ENCODE results near the gene PRKAG2.

The PRKAG2 gene

DNA sequence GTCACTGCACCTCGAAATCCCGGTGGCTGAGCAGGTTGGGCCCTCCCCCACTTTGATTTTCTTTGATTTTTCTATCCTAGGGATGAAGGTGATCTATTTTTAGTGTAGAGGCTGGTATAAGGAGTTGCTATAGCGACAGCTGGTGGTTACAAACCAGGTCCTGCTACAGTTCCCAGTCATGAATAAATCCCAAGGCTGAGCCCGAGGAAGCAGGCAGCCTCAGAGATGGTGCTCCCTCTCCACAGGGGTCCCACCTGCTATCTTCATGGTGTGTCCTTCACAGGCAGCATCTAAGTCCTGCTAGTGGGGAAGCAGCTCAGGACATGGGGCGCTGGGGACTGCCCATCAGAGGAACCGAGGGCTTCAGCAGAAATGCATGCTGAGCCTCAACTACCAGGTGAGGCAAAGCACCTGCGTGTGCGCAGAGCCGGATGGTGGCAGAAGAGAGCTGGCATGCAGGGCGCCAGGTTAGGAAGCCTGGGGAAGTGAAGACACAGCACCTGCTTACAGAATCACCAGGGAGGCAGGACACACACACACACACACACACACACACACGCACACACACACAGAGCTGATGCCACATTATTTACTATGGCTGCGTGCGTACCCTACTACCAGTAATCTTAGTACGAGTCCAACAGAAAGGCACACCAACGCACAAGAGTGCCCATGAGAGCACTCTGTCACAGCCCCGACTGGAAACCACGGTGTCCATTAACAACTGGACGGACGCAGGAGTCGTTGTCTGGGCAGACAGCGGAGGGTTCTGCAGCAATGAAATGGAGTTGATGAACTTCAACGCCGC, 150.9 kb downstream of the PRKAG2 start:
- ChIA-PET CTCF (interaction anchor here (1.4 to 2.0 kb wide), 2 partner anchors 10 to 357 kb away, joined by 3 to 7 read pairs; no protein-coding TSS in a partner anchor), POLR2A (no interaction called here)
- no peak for DNase-seq (ENCODE audit: extremely low spot score)
- TF ChIP-seq CTCF (IDR thresholded peaks at IDR 0.05; ENCODE audit: control extremely low read depth, extremely low read depth, low read depth, missing control alignments), result no peak

GRCh38 chr7:151724920-151725584, 151.9 kb downstream of the PRKAG2 start:
- no peak for TF ChIP-seq CTCF (IDR thresholded peaks at IDR 0.05; ENCODE audit: control extremely low read depth, extremely low read depth, low read depth, missing control alignments)
- CTCF ChIA-PET, result interaction anchor here (1.4 kb wide), 1 partner anchor 11 kb away, joined by 3 read pairs; no protein-coding TSS in a partner anchor
- POLR2A ChIA-PET, result no interaction called here
- no peak for DNase-seq (ENCODE audit: extremely low spot score)

GRCh38 chr7:151724250-151724915, 152.5 kb downstream of the PRKAG2 start:
- TF ChIP-seq CTCF (IDR thresholded peaks at IDR 0.05; ENCODE audit: control extremely low read depth, extremely low read depth, low read depth, missing control alignments), result no peak
- CTCF ChIA-PET, result no interaction called here

GRCh38 chr7:151723321-151723720, 153.6 kb downstream of the PRKAG2 start:
- no peak for DNase-seq (ENCODE audit: extremely low spot score)
- ChIA-PET POLR2A (no interaction called here), CTCF (interaction anchor here (1.0 kb wide), 1 partner anchor 41 kb away, joined by 3 read pairs; no protein-coding TSS in a partner anchor)
- TF ChIP-seq CTCF (IDR thresholded peaks at IDR 0.05; ENCODE audit: control extremely low read depth, extremely low read depth, low read depth, missing control alignments), result no peak

More at GRCh38 chr7:151724250-151724915, 152.5 kb downstream of the PRKAG2 start:
- DNase-seq (ENCODE audit: extremely low spot score), result no peak
- POLR2A ChIA-PET, result no interaction called here

DNA sequence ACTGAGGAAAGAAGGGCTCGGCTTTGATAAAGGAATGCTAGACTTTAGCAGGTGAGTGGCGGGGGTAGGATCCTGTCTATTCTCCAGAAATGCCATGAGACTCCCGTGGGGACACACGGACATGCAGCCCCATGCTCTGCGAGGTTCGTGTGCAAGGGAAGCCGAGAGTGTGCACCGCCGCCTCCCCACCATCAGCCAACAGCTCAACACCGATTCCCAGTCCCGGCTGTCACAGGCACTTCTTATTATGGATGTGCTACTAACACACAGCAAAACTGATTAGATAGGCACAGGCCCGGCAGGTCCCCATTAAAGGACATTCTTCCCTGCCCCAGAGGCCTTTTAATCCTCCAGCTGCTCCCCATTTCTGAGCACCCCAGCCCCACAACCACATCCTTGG, 154.4 kb downstream of the PRKAG2 start:
- no peak for TF ChIP-seq CTCF (IDR thresholded peaks at IDR 0.05; ENCODE audit: control extremely low read depth, extremely low read depth, low read depth, missing control alignments)
- POLR2A ChIA-PET, result no interaction called here
- CTCF ChIA-PET, result interaction anchor here (1.0 kb wide), 1 partner anchor 97 kb away, joined by 3 read pairs; no protein-coding TSS in a partner anchor
- DNase-seq (ENCODE audit: extremely low spot score), result no peak

GRCh38 chr7:151721694-151722093, 155.2 kb downstream of the PRKAG2 start:
- no peak for DNase-seq (ENCODE audit: extremely low spot score)
- TF ChIP-seq CTCF (IDR thresholded peaks at IDR 0.05; ENCODE audit: control extremely low read depth, extremely low read depth, low read depth, missing control alignments), result no peak
- CTCF ChIA-PET, result interaction anchor here (1.0 kb wide), 1 partner anchor 96 kb away, joined by 3 read pairs; no protein-coding TSS in a partner anchor
- POLR2A ChIA-PET, result no interaction called here
